HG02970 (cell line): ENCODE measurements around the gene COG4.
"Not testable (repeated sequence)": the region's sequence is repeated elsewhere in the genome, so short reads cannot be mapped to it uniquely, and the experiment has no call there.

Source experiments
- ATAC-seq: cut with Tn5 transposase; IDR thresholded peaks from one replicate; pipeline ENCODE4 v1.9.1; 2021; ENCODE audit warnings: mild to moderate bottlenecking, moderate library complexity, moderate number of reproducible peaks; ENCODE audit not compliant: unreplicated experiment, low FRiP score

The COG4 gene

GRCh38 chr16:70529051-70529777 lies 5.9 kb upstream of the COG4 start:
- ATAC-seq, result no peak

- no peak for ATAC-seq
These were observed 4.1 kb upstream of the COG4 start for GRCh38 chr16:70527315-70527996.

- ATAC-seq, result no peak
These were observed 3.0 kb upstream of the COG4 start for GRCh38 chr16:70526403-70526802.

GRCh38 chr16:70524399-70524825 lies 1.1 kb upstream of the COG4 start:
- not testable (repeated sequence) for ATAC-seq

GRCh38 chr16:70523743-70524398 lies 517 bp upstream of the COG4 start, which contains the start of gene SF3B3:
Gene SF3B3 (plus strand): TSS chr16:70523816. CDS start chr16:70526657, 2,841 bp downstream.
- peak; percentile 59 for ATAC-seq

- ATAC-seq, result no peak
These were observed 908 bp downstream of the COG4 start for GRCh38 chr16:70522216-70523075.

GRCh38 chr16:70520612-70521297 lies 2.6 kb downstream of the COG4 start:
- no peak for ATAC-seq

GRCh38 chr16:70512456-70512855 lies 10.9 kb downstream of the COG4 start:
- ATAC-seq, result no peak

GRCh38 chr16:70511833-70512232 lies 11.5 kb downstream of the COG4 start:
- no peak for ATAC-seq

- no peak for ATAC-seq
These were observed 13.1 kb downstream of the COG4 start for GRCh38 chr16:70510216-70510615.

- ATAC-seq, result no peak
These were observed 14.6 kb downstream of the COG4 start for GRCh38 chr16:70508752-70509151.

GRCh38 chr16:70496513-70496912 lies 26.8 kb downstream of the COG4 start:
- no peak for ATAC-seq

- no peak for ATAC-seq
These were observed 27.8 kb downstream of the COG4 start for GRCh38 chr16:70495425-70496182.

GRCh38 chr16:70494777-70495176 lies 28.6 kb downstream of the COG4 start:
- no peak for ATAC-seq

GRCh38 chr16:70494202-70494770 lies 29.1 kb downstream of the COG4 start:
- no peak for ATAC-seq

- no peak for ATAC-seq
These were observed 29.6 kb downstream of the COG4 start for GRCh38 chr16:70493802-70494201.

GRCh38 chr16:70490261-70490660 lies 33.1 kb downstream of the COG4 start:
- no peak for ATAC-seq

GRCh38 chr16:70484867-70485266 lies 38.5 kb downstream of the COG4 start:
- no peak for ATAC-seq

GRCh38 chr16:70483426-70483825 lies 39.9 kb downstream of the COG4 start:
- no peak for ATAC-seq
